ENCODE data around the gene DNPEP. TPM values are rescaled to one million over a fixed set of nuclear protein-coding genes. Genes with fewer than 3 reads are reported as not detected.
"Not testable (repeated sequence)": the region's sequence is repeated elsewhere in the genome, so short reads cannot be mapped to it uniquely, and the experiment has no call there.

Gene DNPEP
- total RNA-seq, 1 donor from 2014 or later, result 117 TPM

- Mint-ChIP-seq H3K36me3 (ENCODE audit: low read depth) (no peaks in the 10 kb centered on the region), H3K9me3 (no peaks in the 10 kb centered on the region), H3K27ac (no peak overlapping the region), H3K4me3 (ENCODE audit: low read depth) (no peak overlapping the region), H3K4me1 (ENCODE audit: low read depth) (no peaks in the 10 kb centered on the region), H3K27me3 (ENCODE audit: low read depth) (peaks cover 10% of the 10 kb centered on the region)
- peak; percentile 34 for DNase-seq (ENCODE audit: low spot score)
- intact Hi-C loops (cut with micrococcal nuclease), result loop anchor here (1.0 to 2.0 kb wide), 2 partner anchors 32 to 127 kb away; partner anchors contain the start of gene SPEG
Observed at GRCh38 chr2:219402665-219403515, 15.2 kb upstream of the DNPEP start.

- Mint-ChIP-seq H3K9me3 (no peaks in the 10 kb centered on the region), H3K36me3 (ENCODE audit: low read depth) (no peaks in the 10 kb centered on the region), H3K4me1 (ENCODE audit: low read depth) (no peaks in the 10 kb centered on the region), H3K4me3 (ENCODE audit: low read depth) (no peak overlapping the region), H3K27ac (no peak overlapping the region), H3K27me3 (ENCODE audit: low read depth) (peaks cover 7% of the 10 kb centered on the region)
- intact Hi-C loops (cut with micrococcal nuclease), result loop anchor here (2.0 kb wide), 1 partner anchor 33 kb away; the partner anchor contains the start of gene SPEG
- no peak for DNase-seq (ENCODE audit: low spot score)
Observed at GRCh38 chr2:219401606-219402005, 13.9 kb upstream of the DNPEP start.

DNA sequence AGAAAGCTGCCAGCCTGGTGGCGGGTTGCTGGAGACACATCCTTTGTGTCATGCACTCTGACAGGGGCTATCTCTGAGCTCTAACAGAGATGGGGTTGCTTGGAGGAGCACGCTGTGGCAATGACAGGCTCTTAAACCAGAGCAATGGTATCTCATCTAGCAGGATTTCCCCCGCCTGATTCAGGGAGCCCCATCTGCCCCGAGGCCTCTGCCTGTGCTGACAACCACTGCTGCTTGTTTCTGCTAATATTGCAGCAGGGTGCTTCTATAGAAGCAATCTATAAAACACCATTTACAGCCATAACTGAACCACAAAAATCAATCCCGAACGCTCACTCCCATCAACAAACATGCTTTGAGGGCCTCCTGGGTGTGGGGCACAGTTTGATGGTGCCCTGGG lies 12.8 kb upstream of the DNPEP start:
- Mint-ChIP-seq H3K4me1 (ENCODE audit: low read depth) (no peaks in the 10 kb centered on the region), H3K4me3 (ENCODE audit: low read depth) (no peak overlapping the region), H3K36me3 (ENCODE audit: low read depth) (no peaks in the 10 kb centered on the region), H3K27me3 (ENCODE audit: low read depth) (peaks cover 7% of the 10 kb centered on the region), H3K27ac (no peak overlapping the region), H3K9me3 (no peaks in the 10 kb centered on the region)
- intact Hi-C loops (cut with micrococcal nuclease), result no loop called here
- no peak for DNase-seq (ENCODE audit: low spot score)

- DNase-seq (ENCODE audit: low spot score), result no peak
- intact Hi-C loops (cut with micrococcal nuclease), result no loop called here
- no peaks in the 10 kb centered on the region for H3K4me1 Mint-ChIP-seq (ENCODE audit: low read depth)
- no peaks in the 10 kb centered on the region for H3K9me3 Mint-ChIP-seq
- peaks cover 7% of the 10 kb centered on the region for H3K27me3 Mint-ChIP-seq (ENCODE audit: low read depth)
- no peak overlapping the region for H3K4me3 Mint-ChIP-seq (ENCODE audit: low read depth)
- H3K27ac Mint-ChIP-seq, result no peak overlapping the region
- no peaks in the 10 kb centered on the region for H3K36me3 Mint-ChIP-seq (ENCODE audit: low read depth)
Observed at GRCh38 chr2:219399716-219400478, 12.2 kb upstream of the DNPEP start.

DNA sequence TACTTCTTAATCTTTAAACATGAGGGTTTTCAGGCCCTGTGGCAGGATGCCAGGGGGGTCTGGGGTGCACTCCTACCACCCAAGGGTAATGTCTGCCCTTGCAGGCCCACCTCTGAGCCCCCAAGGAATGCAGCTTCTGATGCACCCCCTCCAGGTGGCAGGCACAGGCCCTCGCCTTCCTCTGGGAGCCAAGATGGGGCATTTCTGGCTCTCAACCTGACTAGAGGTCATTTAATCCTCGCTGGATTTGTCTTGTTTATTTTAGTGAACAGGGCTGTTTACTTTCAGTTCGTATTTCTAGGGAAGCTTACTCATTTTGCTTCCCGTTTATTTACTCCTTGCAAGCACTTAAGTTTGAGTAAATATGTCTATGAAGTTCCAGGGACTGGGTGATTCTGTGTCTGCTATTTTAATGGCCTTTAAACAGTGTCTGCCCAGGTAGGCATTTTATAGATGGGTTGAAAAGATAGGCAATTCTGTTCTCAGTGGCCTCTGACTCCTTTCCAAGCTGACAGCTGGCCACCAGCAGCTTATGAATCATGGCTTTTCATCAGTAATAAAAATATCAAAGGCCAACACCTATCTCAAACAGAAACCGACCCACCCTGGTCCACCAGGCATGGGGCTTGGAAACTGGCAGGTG lies 11.1 kb upstream of the DNPEP start:
- H3K27me3 Mint-ChIP-seq (ENCODE audit: low read depth), result peaks cover 13% of the 10 kb centered on the region
- intact Hi-C loops (cut with micrococcal nuclease), result no loop called here
- no peaks in the 10 kb centered on the region for H3K36me3 Mint-ChIP-seq (ENCODE audit: low read depth)
- no peaks in the 10 kb centered on the region for H3K9me3 Mint-ChIP-seq
- H3K27ac Mint-ChIP-seq, result no peak overlapping the region
- H3K4me3 Mint-ChIP-seq (ENCODE audit: low read depth), result no peak overlapping the region
- H3K4me1 Mint-ChIP-seq (ENCODE audit: low read depth), result no peaks in the 10 kb centered on the region
- DNase-seq (ENCODE audit: low spot score), result no peak

- intact Hi-C loops (cut with micrococcal nuclease), result no loop called here
- Mint-ChIP-seq H3K4me1 (ENCODE audit: low read depth) (no peaks in the 10 kb centered on the region), H3K36me3 (ENCODE audit: low read depth) (no peaks in the 10 kb centered on the region), H3K9me3 (no peaks in the 10 kb centered on the region), H3K4me3 (ENCODE audit: low read depth) (no peak overlapping the region), H3K27me3 (ENCODE audit: low read depth) (peaks cover 14% of the 10 kb centered on the region), H3K27ac (no peak overlapping the region)
- DNase-seq (ENCODE audit: low spot score), result no peak
Observed at GRCh38 chr2:219396863-219397457, 9.2 kb upstream of the DNPEP start.

GRCh38 chr2:219395609-219396008 lies 7.9 kb upstream of the DNPEP start:
- no peak overlapping the region for H3K4me3 Mint-ChIP-seq (ENCODE audit: low read depth)
- DNase-seq (ENCODE audit: low spot score), result no peak
- no peaks in the 10 kb centered on the region for H3K9me3 Mint-ChIP-seq
- no peaks in the 10 kb centered on the region for H3K4me1 Mint-ChIP-seq (ENCODE audit: low read depth)
- no peaks in the 10 kb centered on the region for H3K36me3 Mint-ChIP-seq (ENCODE audit: low read depth)
- peaks cover 18% of the 10 kb centered on the region for H3K27me3 Mint-ChIP-seq (ENCODE audit: low read depth)
- no peak overlapping the region for H3K27ac Mint-ChIP-seq
- intact Hi-C loops (cut with micrococcal nuclease), result no loop called here

DNA sequence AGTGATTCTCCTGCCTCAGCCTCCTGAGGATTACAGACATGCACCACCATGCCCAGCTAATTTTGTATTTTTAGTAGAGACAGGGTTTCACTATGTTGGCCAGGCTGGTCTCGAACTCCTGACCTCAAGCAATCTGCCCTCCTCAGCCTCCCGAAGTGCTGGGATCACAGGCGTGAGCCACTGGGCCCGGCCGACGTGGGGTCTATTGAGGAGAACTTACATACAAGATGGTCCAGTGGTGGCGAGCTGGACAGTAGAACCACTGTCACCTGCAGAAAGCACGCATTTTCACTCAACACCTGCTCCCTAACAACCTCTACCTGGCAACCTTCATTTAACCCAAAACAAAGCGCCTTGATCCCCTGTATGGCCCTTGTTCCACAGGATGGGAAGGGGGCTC lies 7.3 kb upstream of the DNPEP start:
- H3K4me3 Mint-ChIP-seq (ENCODE audit: low read depth); H3K36me3 Mint-ChIP-seq (ENCODE audit: low read depth); DNase-seq (ENCODE audit: low spot score); H3K4me1 Mint-ChIP-seq (ENCODE audit: low read depth); H3K9me3 Mint-ChIP-seq; H3K27ac Mint-ChIP-seq; intact Hi-C loops (cut with micrococcal nuclease): not testable (repeated sequence)
- H3K27me3 Mint-ChIP-seq (ENCODE audit: low read depth), result peaks cover 18% of the 10 kb centered on the region

DNA sequence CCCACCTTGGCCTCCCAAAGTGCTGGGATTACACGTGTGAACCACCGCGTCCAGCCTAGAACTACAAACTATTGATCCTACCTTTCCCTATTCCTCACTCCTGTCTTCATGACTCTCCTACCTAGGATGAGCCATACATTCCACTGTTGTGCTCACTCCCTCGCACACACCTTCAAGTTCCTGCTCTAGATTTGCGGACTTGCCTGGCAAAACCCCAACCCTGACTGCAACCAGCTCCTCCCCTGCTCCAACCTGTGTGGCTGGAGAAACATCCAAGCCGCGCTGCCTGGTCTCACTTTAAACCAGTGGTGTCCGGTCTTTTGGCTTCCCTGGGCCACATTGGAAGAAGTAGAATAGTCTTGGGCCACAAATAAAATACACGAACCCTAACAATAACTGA lies 5.0 kb upstream of the DNPEP start:
- intact Hi-C loops (cut with micrococcal nuclease), result no loop called here
- Mint-ChIP-seq H3K4me1 (ENCODE audit: low read depth) (peaks cover 5% of the 10 kb centered on the region), H3K27ac (no peak overlapping the region), H3K36me3 (ENCODE audit: low read depth) (no peaks in the 10 kb centered on the region), H3K27me3 (ENCODE audit: low read depth) (peaks cover 18% of the 10 kb centered on the region), H3K4me3 (ENCODE audit: low read depth) (no peak overlapping the region), H3K9me3 (no peaks in the 10 kb centered on the region)
- no peak for DNase-seq (ENCODE audit: low spot score)

DNA sequence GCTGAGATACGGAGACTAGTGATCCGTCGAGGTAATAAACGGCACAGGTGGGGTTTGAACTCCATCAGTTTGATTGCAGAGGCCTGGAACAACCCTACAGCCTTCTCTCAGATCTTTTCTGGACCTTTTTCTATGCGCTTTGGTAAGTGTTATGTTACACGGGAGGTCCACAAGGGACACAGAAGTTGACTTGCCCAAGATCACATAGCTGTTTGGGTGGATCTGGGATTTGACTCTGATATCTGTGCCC lies 1.1 kb upstream of the DNPEP start:
- peaks cover 7% of the 10 kb centered on the region for H3K4me1 Mint-ChIP-seq (ENCODE audit: low read depth)
- intact Hi-C loops (cut with micrococcal nuclease), result loop anchor here (1.0 to 5.0 kb wide), 8 partner anchors 109 to 1172 kb away; partner anchors contain the start of genes AAMP, ARPC2, CHPF and DNAJB2
- no peak for DNase-seq (ENCODE audit: low spot score)
- H3K9me3 Mint-ChIP-seq, result no peaks in the 10 kb centered on the region
- peak overlapping the region; percentile 42 for H3K27ac Mint-ChIP-seq
- peaks cover 25% of the 10 kb centered on the region for H3K36me3 Mint-ChIP-seq (ENCODE audit: low read depth)
- peaks cover 12% of the 10 kb centered on the region for H3K27me3 Mint-ChIP-seq (ENCODE audit: low read depth)
- H3K4me3 Mint-ChIP-seq (ENCODE audit: low read depth), result peak overlapping the region; percentile 65

- Mint-ChIP-seq H3K27ac (peak overlapping the region; percentile 75), H3K36me3 (ENCODE audit: low read depth) (peaks cover 30% of the 10 kb centered on the region), H3K4me1 (ENCODE audit: low read depth) (peaks cover 7% of the 10 kb centered on the region), H3K4me3 (ENCODE audit: low read depth) (peak overlapping the region; percentile 65), H3K27me3 (ENCODE audit: low read depth) (peaks cover 8% of the 10 kb centered on the region), H3K9me3 (no peaks in the 10 kb centered on the region)
- DNase-seq (ENCODE audit: low spot score), result peak; percentile 96
- intact Hi-C loops (cut with micrococcal nuclease), result loop anchor here (1.0 to 5.0 kb wide), 8 partner anchors 109 to 1171 kb away; partner anchors contain the start of genes AAMP, ARPC2, CHPF and DNAJB2
Observed at GRCh38 chr2:219388121-219388906, 602 bp upstream of the DNPEP start.
